Measurements from ENCODE around the gene SYNCRIP. TPM values are rescaled to one million over a fixed set of nuclear protein-coding genes. Genes with fewer than 3 reads are reported as not detected.

Gene SYNCRIP
- total RNA-seq, 1 experiment from 2014 or later = 189 TPM

DNA sequence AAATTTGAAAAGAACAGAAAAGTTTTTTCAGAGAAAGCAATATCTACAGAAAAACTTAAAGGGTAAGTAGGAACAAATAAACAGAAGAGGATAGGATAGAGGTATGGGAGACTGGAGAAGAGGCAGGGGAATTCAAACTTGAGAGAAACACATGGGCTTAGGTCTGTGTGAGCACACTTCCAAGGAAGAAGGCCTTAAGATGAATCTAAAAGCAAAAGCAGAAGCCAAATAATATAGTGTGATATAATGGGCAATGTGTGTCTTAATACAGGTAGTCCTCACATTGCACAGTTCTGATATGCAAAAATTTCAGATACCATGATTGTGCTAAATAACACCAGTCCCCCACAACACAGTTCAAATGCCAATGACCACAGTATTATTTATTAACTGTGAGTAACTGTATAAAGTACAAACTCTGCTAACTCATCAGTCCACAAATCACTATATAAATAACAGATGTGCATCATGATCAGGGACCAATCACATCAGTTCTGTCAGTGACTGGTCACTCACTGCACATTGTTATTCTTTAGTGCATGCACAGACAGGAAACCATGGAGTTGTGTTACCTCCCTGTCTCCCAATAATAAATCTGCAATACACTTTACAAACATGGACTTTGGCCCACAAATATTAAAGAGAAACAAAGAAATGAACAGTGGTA lies 67.6 kb downstream of the SYNCRIP start:
- no peaks in the 10 kb centered on the region; a peak in 1 of 4 replicates for H3K9me3 ChIP-seq (ENCODE audit: control insufficient read depth in 1 of 2, insufficient read depth in 1 of 2, low read depth in 1 of 2, low read length in 2 of 2)
- peaks cover 83% of the 10 kb centered on the region for H3K79me2 ChIP-seq (ENCODE audit: insufficient read depth, low read length)
- H3K4me3 ChIP-seq (replicated peaks in 1 of 2; ENCODE audit: low read depth in 1 of 2, low read length in 2 of 2) = no peak overlapping the region
- RAD21 ChIA-PET (ENCODE audit: low non-redundant PET in 1 of 2, low total read pairs in 2 of 2, uncharacterized antibody in 2 of 2, unreplicated experiment in 2 of 2) = no interaction called here
- CTCF ChIA-PET = no interaction called here
- H3K4me2 ChIP-seq (ENCODE audit: low read length) = no peak overlapping the region
- peaks cover 0 to 8% of the 10 kb centered on the region in 2 experiments; a peak in 2 of 4 replicates for H3K36me3 ChIP-seq (ENCODE audit: control insufficient read depth in 1 of 2, insufficient read depth in 2 of 2, low read length in 2 of 2)
- ATAC-seq = no peak
- H3K9ac ChIP-seq (ENCODE audit: low read length) = no peak overlapping the region
- no peak for DNase-seq (ENCODE audit: low read depth, low spot score)
- intact Hi-C loops (cut with micrococcal nuclease) = no loop called here
- no TSS peak for BruUV-seq (replicated peaks)
- no peaks in the 10 kb centered on the region for H3K9me2 ChIP-seq (ENCODE audit: insufficient read depth)
- H3K27ac ChIP-seq (ENCODE audit: low read depth, low read length) = no peak overlapping the region
- H2AFZ ChIP-seq (ENCODE audit: low read depth, low read length, poor library complexity, severe bottlenecking) = no peak overlapping the region
- TF ChIP-seq SIN3A (IDR thresholded peaks at IDR 0.05; ENCODE audit: low read depth) (no peak), POLR2A (IDR thresholded peaks at IDR 0.05; ENCODE audit: borderline replicate concordance, extremely low read depth, insufficient read depth, insufficient read length) (no peak), ELF1 (IDR thresholded peaks at IDR 0.05; ENCODE audit: borderline replicate concordance, low read depth) (no peak), ZNF274 (IDR thresholded peaks at IDR 0.05; ENCODE audit: low read depth, low read length) (no peak), JUND (IDR thresholded peaks at IDR 0.05) (no peak), SRF (IDR thresholded peaks at IDR 0.05; ENCODE audit: low read depth) (no peak), YY1 (IDR thresholded peaks at IDR 0.05; ENCODE audit: extremely low read depth, insufficient replicate concordance, low read depth, low read length) (no peak)
- TF ChIP-seq, protein P1, sequence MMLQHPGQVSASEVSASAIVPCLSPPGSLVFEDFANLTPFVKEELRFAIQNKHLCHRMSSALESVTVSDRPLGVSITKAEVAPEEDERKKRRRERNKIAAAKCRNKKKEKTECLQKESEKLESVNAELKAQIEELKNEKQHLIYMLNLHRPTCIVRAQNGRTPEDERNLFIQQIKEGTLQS (IDR thresholded peaks at IDR 0.05) = no peak
- TF ChIP-seq, protein P2, sequence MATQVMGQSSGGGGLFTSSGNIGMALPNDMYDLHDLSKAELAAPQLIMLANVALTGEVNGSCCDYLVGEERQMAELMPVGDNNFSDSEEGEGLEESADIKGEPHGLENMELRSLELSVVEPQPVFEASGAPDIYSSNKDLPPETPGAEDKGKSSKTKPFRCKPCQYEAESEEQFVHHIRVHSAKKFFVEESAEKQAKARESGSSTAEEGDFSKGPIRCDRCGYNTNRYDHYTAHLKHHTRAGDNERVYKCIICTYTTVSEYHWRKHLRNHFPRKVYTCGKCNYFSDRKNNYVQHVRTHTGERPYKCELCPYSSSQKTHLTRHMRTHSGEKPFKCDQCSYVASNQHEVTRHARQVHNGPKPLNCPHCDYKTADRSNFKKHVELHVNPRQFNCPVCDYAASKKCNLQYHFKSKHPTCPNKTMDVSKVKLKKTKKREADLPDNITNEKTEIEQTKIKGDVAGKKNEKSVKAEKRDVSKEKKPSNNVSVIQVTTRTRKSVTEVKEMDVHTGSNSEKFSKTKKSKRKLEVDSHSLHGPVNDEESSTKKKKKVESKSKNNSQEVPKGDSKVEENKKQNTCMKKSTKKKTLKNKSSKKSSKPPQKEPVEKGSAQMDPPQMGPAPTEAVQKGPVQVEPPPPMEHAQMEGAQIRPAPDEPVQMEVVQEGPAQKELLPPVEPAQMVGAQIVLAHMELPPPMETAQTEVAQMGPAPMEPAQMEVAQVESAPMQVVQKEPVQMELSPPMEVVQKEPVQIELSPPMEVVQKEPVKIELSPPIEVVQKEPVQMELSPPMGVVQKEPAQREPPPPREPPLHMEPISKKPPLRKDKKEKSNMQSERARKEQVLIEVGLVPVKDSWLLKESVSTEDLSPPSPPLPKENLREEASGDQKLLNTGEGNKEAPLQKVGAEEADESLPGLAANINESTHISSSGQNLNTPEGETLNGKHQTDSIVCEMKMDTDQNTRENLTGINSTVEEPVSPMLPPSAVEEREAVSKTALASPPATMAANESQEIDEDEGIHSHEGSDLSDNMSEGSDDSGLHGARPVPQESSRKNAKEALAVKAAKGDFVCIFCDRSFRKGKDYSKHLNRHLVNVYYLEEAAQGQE (IDR thresholded peaks at IDR 0.05; ENCODE audit: low read depth) = no peak
- TF ChIP-seq, protein P3, sequence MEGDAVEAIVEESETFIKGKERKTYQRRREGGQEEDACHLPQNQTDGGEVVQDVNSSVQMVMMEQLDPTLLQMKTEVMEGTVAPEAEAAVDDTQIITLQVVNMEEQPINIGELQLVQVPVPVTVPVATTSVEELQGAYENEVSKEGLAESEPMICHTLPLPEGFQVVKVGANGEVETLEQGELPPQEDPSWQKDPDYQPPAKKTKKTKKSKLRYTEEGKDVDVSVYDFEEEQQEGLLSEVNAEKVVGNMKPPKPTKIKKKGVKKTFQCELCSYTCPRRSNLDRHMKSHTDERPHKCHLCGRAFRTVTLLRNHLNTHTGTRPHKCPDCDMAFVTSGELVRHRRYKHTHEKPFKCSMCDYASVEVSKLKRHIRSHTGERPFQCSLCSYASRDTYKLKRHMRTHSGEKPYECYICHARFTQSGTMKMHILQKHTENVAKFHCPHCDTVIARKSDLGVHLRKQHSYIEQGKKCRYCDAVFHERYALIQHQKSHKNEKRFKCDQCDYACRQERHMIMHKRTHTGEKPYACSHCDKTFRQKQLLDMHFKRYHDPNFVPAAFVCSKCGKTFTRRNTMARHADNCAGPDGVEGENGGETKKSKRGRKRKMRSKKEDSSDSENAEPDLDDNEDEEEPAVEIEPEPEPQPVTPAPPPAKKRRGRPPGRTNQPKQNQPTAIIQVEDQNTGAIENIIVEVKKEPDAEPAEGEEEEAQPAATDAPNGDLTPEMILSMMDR (IDR thresholded peaks at IDR 0.05 in 2 of 3, conservative IDR thresholded peaks at IDR 0.05 in 1 of 3; ENCODE audit: borderline replicate concordance in 1 of 3, insufficient read depth in 1 of 3, low read depth in 2 of 3, low read length in 2 of 3) = no peak
- H3K4me1 ChIP-seq (ENCODE audit: control insufficient read depth in 1 of 2, insufficient read depth in 2 of 2, low read length in 2 of 2) = peaks cover 0 to 4% of the 10 kb centered on the region in 2 experiments; a peak in 3 of 4 replicates
- no peaks in the 10 kb centered on the region for H4K20me1 ChIP-seq (ENCODE audit: insufficient read depth)
- POLR2A ChIA-PET = no interaction called here
- no peaks in the 10 kb centered on the region for H3K27me3 ChIP-seq (ENCODE audit: insufficient read depth, low read length)

Measured in HCT116 (cell line).